ENCODE measurements around the gene VMP1.

GRCh38 chr17:59827721-59828477 is 120.4 kb downstream of the VMP1 start:
- TF ChIP-seq FOXP4 (CRISPR knock-in tag; IDR thresholded peaks at IDR 0.05): no peak
- TF ChIP-seq ZBTB34 (CRISPR knock-in tag; IDR thresholded peaks at IDR 0.05): no peak
- TF ChIP-seq SNAI1 (CRISPR knock-in tag; IDR thresholded peaks at IDR 0.05; ENCODE audit: borderline replicate concordance): no peak
- TF ChIP-seq SALL2 (CRISPR knock-in tag; IDR thresholded peaks at IDR 0.05): no peak
- TF ChIP-seq, protein P1, sequence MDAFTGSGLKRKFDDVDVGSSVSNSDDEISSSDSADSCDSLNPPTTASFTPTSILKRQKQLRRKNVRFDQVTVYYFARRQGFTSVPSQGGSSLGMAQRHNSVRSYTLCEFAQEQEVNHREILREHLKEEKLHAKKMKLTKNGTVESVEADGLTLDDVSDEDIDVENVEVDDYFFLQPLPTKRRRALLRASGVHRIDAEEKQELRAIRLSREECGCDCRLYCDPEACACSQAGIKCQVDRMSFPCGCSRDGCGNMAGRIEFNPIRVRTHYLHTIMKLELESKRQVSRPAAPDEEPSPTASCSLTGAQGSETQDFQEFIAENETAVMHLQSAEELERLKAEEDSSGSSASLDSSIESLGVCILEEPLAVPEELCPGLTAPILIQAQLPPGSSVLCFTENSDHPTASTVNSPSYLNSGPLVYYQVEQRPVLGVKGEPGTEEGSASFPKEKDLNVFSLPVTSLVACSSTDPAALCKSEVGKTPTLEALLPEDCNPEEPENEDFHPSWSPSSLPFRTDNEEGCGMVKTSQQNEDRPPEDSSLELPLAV (CRISPR knock-in tag; conservative IDR thresholded peaks at IDR 0.05; ENCODE audit: low read depth): no peak
- no peak for TF ChIP-seq ATM (IDR thresholded peaks at IDR 0.05; ENCODE audit: borderline replicate concordance)
- no peak for TF ChIP-seq HMGXB4 (CRISPR knock-in tag; IDR thresholded peaks at IDR 0.05; ENCODE audit: borderline replicate concordance in 1 of 2, low read depth in 1 of 2)
- no peak for TF ChIP-seq IKZF4 (CRISPR knock-in tag; IDR thresholded peaks at IDR 0.05; ENCODE audit: borderline replicate concordance, low read depth, not compliant biosample characterization)
- no peak for TF ChIP-seq CTCF (CRISPR knock-in tag; IDR thresholded peaks at IDR 0.05)
- TF ChIP-seq RAD51 (IDR thresholded peaks at IDR 0.05; ENCODE audit: borderline replicate concordance): no peak
- TF ChIP-seq MAFK (conservative IDR thresholded peaks at IDR 0.05 in 1 of 2, IDR thresholded peaks at IDR 0.05 in 1 of 2; ENCODE audit: low read length in 2 of 2): no peak
